NCI-H460 (cell line): ENCODE measurements around the gene RAB11FIP5. TPM values are rescaled to one million over a fixed set of nuclear protein-coding genes. Genes with fewer than 3 reads are reported as not detected.
"Not testable (repeated sequence)": the region's sequence is repeated elsewhere in the genome, so short reads cannot be mapped to it uniquely, and the experiment has no call there.

Source experiments
- DNase-seq: peaks from one replicate; pipeline ENCODE4 v3.0.0-alpha.2; 2016; ENCODE audit warnings: low read depth; ENCODE audit errors: extremely low read depth
- total RNA-seq: library from RNA; depleted of rRNA; stranded (reverse); fragments of >200 nt; shearing (Covaris generic); gene quantifications from 2 replicates; pipeline ENCODE4 v1.2.3, GENCODE V29; 2014

RAB11FIP5 gene
- total RNA-seq, 1 experiment from 2014 or later: 13.3 TPM

DNA sequence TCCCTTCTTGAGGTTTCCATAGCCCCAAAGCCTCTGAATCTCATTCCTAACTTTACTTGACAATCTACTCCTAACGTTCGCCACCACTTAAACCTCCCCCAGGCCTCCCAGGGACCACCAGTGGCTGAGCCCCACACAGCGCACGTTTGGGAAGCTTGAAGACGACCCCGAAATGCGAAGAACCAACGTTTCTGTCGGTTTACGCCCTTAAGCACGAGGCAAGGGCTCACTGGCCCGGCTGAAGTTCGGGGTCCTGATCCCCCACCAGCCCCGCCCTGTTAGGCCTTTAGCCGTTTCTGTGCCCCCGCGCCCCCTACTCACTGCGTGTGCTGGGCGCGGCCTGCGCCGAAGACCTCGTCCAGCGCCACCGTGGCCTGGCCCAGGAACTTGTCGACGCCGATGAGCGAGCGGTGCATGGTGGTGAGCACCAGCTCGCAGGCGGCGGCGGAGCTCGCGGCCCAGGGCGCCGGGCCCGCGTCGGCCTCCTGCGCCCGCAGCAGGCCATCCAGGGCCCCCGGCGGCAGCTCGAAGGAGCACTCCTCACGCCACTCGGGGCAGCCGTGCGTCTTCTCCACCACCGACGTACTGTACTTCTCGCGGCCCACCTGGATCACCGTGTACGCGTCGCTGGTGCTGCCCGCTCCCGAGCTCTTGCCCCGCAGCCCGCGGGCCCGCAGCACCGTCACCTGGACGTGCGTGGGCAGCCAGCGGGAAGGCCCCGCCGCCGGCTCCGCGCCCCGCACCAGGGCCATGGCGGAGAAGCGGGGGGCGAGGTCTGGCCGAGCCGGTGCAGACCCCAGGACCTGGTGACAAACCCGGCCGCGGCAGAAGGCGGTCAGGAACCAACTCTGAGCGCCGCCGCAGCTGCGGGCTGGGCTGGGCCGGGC is 479 bp downstream of the RAB11FIP5 start:
- DNase-seq: peak; percentile 15

- peak; percentile 12 for DNase-seq
These were observed 1.4 kb downstream of the RAB11FIP5 start for GRCh38 chr2:73111073-73112025.

- no peak for DNase-seq
These were observed 2.3 kb downstream of the RAB11FIP5 start for GRCh38 chr2:73110168-73111072.

- DNase-seq: no peak
These were observed 3.1 kb downstream of the RAB11FIP5 start for GRCh38 chr2:73109431-73110167.

GRCh38 chr2:73107211-73107926 is 5.4 kb downstream of the RAB11FIP5 start:
- DNase-seq: no peak

DNA sequence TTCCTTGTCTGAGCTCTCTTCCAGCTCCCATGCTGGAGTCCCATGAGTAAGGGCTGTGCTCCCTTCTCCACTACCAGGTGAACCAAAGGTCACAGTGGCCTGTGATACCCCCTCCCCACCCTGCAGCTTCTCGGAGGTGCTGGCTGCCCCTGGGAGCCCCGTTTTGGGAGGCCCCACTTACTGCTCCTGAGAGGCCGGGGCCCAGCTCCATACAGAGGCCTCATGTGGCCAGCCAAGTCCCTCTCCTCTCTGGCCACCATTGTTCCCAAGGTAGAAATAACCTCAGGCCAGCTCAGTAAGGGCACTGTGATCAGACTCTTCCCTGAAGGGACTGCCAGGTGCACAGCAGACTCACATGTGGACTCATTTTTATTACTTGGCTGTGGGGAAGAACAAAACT is 6.0 kb downstream of the RAB11FIP5 start:
- DNase-seq: no peak

GRCh38 chr2:73105511-73105971 is 7.2 kb downstream of the RAB11FIP5 start:
- DNase-seq: no peak

- no peak for DNase-seq
These were observed 7.8 kb downstream of the RAB11FIP5 start for GRCh38 chr2:73104933-73105332.

- no peak for DNase-seq
These were observed 9.7 kb downstream of the RAB11FIP5 start for GRCh38 chr2:73103018-73103542.

GRCh38 chr2:73101626-73102256 is 11.0 kb downstream of the RAB11FIP5 start:
- no peak for DNase-seq

DNA sequence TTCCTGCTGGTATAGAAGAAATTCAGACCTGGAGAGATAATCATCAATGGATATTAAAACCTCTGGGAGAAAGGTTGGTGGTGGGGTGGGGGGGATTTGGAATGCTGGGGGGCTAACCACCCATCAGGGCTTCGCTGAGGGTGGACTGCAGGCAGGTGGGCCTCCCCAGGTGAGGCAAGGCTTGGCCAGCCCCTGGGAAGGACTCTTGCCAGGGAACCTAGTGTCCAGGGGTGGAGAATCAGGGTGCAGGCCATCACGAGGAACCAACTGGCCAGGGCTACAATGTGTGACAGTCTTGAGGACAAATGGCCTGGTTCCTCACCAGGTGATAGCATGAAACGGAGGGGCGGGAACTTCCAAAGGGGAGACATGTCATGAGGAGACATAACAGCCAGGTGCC is 11.8 kb downstream of the RAB11FIP5 start:
- DNase-seq: no peak

- no peak for DNase-seq
These were observed 13.3 kb downstream of the RAB11FIP5 start for GRCh38 chr2:73099486-73099885.

DNA sequence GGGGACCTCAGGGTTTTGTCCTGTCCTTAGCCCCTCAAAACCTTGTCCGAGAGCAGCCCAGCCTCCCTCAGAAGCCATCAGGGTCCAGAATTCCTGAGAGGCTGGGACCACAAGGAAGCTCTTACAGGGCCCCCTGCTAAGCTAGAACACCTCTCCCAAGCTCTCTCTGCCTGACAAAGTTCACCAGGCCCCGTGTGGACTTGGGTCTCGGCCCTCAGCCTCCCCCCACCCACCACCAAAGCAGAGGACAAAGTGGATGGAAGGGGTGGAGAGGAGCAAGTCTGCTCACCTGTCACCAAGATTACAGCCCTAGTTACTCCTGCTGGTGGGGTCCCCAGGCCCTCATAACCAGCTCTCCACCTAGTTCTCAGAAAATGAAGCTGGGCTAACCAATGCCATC is 16.8 kb downstream of the RAB11FIP5 start:
- no peak for DNase-seq

DNA sequence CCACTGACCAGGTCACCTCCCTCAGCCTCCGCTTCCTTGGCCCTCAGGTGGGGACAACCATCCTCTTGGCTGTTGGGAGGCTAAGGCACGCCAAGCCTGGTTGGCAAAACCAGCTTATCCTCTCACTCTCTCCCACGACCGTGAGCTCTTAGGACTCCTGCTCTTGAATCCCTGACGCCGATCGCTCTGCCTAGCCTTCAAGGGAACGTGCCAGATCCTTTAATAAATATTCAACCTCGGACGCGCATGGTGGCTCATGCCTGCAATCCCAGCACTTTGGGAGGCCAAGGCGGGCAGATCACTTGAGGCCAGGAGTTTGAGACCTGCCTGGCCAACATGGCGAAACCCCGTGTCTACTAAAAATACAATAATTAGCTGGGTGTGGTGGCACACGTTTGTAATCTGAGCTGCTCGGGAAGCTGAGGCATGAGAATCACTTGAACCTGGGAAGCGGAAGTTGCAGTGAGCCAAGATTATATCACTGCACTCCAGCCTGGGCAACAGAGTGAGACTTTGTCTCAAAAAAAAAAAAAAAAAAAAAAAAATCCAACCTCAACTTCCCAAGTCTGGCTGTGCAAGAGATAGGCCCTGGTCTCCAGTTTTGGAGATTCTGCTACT is 19.0 kb downstream of the RAB11FIP5 start:
- DNase-seq: not testable (repeated sequence)

- no peak for DNase-seq
These were observed 20.5 kb downstream of the RAB11FIP5 start for GRCh38 chr2:73092146-73092783.

DNA sequence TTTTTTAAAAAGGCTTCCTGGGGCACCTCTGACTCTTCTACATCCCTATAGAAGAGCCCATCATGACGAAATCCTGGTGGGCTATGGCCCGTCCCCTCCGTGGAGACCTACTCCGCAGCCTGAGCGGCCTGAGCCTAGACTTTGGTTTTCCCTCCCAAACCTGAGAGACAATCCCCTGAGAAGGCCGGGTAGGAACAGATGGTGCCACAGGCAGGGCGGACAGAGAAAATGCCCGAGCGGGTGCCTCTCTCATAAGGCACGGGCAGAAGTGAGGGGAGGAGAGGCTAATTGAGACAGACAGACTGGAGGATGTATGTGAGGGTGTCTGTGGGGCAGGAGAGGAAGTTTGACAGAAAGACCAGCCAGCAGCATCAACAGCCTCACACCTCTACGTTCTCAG is 21.1 kb downstream of the RAB11FIP5 start:
- no peak for DNase-seq

DNA sequence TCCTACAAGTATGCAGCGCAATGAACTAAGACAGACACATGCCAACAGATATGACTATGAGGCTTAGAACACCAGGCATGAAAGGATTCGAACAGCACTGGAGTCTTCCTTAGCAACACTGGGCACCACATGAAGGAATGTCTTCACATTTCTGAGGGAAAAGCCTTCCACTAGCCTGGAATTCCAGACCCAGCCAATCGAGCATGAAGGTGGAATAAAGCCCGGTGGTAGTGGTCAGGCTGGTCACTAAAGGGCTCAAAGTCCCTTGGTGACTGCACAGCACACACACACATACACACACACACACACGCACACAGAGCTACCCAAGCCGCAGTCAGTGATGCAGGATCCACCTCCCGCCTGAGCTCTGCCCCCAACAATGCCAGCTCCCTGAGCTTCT is 21.6 kb downstream of the RAB11FIP5 start:
- no peak for DNase-seq
